ENCODE data around the gene KLHDC4. TPM values are rescaled to one million over a fixed set of nuclear protein-coding genes. Genes with fewer than 3 reads are reported as not detected.

KLHDC4 gene
- total RNA-seq, 1 experiment from 2014 or later = 117 TPM

- Histone ChIP-seq H3K4me1 (no peaks in the 10 kb centered on the region), H3K9me3 (no peaks in the 10 kb centered on the region), H3K4me3 (ENCODE audit: low read depth, low read length) (no peak overlapping the region), H3K27me3 (replicated peaks; ENCODE audit: control insufficient read depth, insufficient read depth, low read length) (no peaks in the 10 kb centered on the region; the same call in 1 of the 2 replicates), H3K36me3 (ENCODE audit: control insufficient read depth, insufficient read depth, low read length) (no peaks in the 10 kb centered on the region)
- Mint-ChIP-seq H3K36me3 (ENCODE audit: insufficient read depth, unreplicated experiment) (peaks cover 31% of the 10 kb centered on the region), H3K4me3 (ENCODE audit: unreplicated experiment) (no peak overlapping the region), H3K27me3 (ENCODE audit: insufficient read depth, unreplicated experiment) (peaks cover 3% of the 10 kb centered on the region), H3K4me1 (ENCODE audit: low read depth, unreplicated experiment) (no peaks in the 10 kb centered on the region), H3K9me3 (ENCODE audit: unreplicated experiment) (no peaks in the 10 kb centered on the region), H3K27ac (ENCODE audit: unreplicated experiment) (no peak overlapping the region)
- intact Hi-C loops (cut with micrococcal nuclease; ENCODE audit: unreplicated experiment) = no loop called here
- POLR2A ChIA-PET = no interaction called here
- no TSS peak for BruUV-seq (replicated peaks)
- TF ChIP-seq CTCF (IDR thresholded peaks at IDR 0.05; ENCODE audit: insufficient read depth in 1 of 2, low read depth in 1 of 2, low read length in 1 of 2, severe bottlenecking in 1 of 2, unreplicated experiment in 1 of 2) = no peak
- CTCF ChIA-PET = no interaction called here
- DNase-seq = peak in 1 of 2 experiments; percentile 30
These were observed 75.8 kb downstream of the KLHDC4 start for GRCh38 chr16:87689956-87690465.

- ChIA-PET POLR2A (no interaction called here), CTCF (no interaction called here)
- Histone ChIP-seq H3K4me1 (no peaks in the 10 kb centered on the region), H3K36me3 (ENCODE audit: control insufficient read depth, insufficient read depth, low read length) (no peaks in the 10 kb centered on the region), H3K27me3 (replicated peaks; ENCODE audit: control insufficient read depth, insufficient read depth, low read length) (no peaks in the 10 kb centered on the region; the same call in 1 of the 2 replicates), H3K9me3 (no peaks in the 10 kb centered on the region), H3K4me3 (ENCODE audit: low read depth, low read length) (no peak overlapping the region)
- Mint-ChIP-seq H3K9me3 (ENCODE audit: unreplicated experiment) (no peaks in the 10 kb centered on the region), H3K27me3 (ENCODE audit: insufficient read depth, unreplicated experiment) (peaks cover 3% of the 10 kb centered on the region), H3K36me3 (ENCODE audit: insufficient read depth, unreplicated experiment) (peaks cover 31% of the 10 kb centered on the region), H3K27ac (ENCODE audit: unreplicated experiment) (no peak overlapping the region), H3K4me3 (ENCODE audit: unreplicated experiment) (no peak overlapping the region), H3K4me1 (ENCODE audit: low read depth, unreplicated experiment) (no peaks in the 10 kb centered on the region)
- DNase-seq = no peak
- no TSS peak for BruUV-seq (replicated peaks)
- intact Hi-C loops (cut with micrococcal nuclease; ENCODE audit: unreplicated experiment) = no loop called here
- no peak for TF ChIP-seq CTCF (IDR thresholded peaks at IDR 0.05; ENCODE audit: insufficient read depth in 1 of 2, low read depth in 1 of 2, low read length in 1 of 2, severe bottlenecking in 1 of 2, unreplicated experiment in 1 of 2)
These were observed 76.6 kb downstream of the KLHDC4 start for GRCh38 chr16:87688876-87689815.

- ChIA-PET CTCF (interaction anchor here (0.6 kb wide), 1 partner anchor 52 kb away, joined by 3 read pairs; no protein-coding TSS in a partner anchor), POLR2A (no interaction called here)
- intact Hi-C loops (cut with micrococcal nuclease; ENCODE audit: unreplicated experiment) = no loop called here
- Histone ChIP-seq H3K4me1 (no peaks in the 10 kb centered on the region), H3K27me3 (replicated peaks; ENCODE audit: control insufficient read depth, insufficient read depth, low read length) (no peaks in the 10 kb centered on the region; the same call in 1 of the 2 replicates), H3K4me3 (ENCODE audit: low read depth, low read length) (no peak overlapping the region), H3K36me3 (ENCODE audit: control insufficient read depth, insufficient read depth, low read length) (no peaks in the 10 kb centered on the region), H3K9me3 (no peaks in the 10 kb centered on the region)
- no peak for TF ChIP-seq CTCF (IDR thresholded peaks at IDR 0.05; ENCODE audit: insufficient read depth in 1 of 2, low read depth in 1 of 2, low read length in 1 of 2, severe bottlenecking in 1 of 2, unreplicated experiment in 1 of 2)
- no peaks in the 10 kb centered on the region for H3K9me3 Mint-ChIP-seq (ENCODE audit: unreplicated experiment)
- peaks cover 3% of the 10 kb centered on the region for H3K27me3 Mint-ChIP-seq (ENCODE audit: insufficient read depth, unreplicated experiment)
- BruUV-seq (replicated peaks) = no TSS peak
- H3K36me3 Mint-ChIP-seq (ENCODE audit: insufficient read depth, unreplicated experiment) = peaks cover 30% of the 10 kb centered on the region
- H3K27ac Mint-ChIP-seq (ENCODE audit: unreplicated experiment) = no peak overlapping the region
- H3K4me3 Mint-ChIP-seq (ENCODE audit: unreplicated experiment) = no peak overlapping the region
- H3K4me1 Mint-ChIP-seq (ENCODE audit: low read depth, unreplicated experiment) = no peaks in the 10 kb centered on the region
- no peak for DNase-seq
These were observed 77.7 kb downstream of the KLHDC4 start for GRCh38 chr16:87687998-87688529.

All from Caco-2 (cell line).